ENCODE results near the gene SOD3.

The SOD3 gene

DNA sequence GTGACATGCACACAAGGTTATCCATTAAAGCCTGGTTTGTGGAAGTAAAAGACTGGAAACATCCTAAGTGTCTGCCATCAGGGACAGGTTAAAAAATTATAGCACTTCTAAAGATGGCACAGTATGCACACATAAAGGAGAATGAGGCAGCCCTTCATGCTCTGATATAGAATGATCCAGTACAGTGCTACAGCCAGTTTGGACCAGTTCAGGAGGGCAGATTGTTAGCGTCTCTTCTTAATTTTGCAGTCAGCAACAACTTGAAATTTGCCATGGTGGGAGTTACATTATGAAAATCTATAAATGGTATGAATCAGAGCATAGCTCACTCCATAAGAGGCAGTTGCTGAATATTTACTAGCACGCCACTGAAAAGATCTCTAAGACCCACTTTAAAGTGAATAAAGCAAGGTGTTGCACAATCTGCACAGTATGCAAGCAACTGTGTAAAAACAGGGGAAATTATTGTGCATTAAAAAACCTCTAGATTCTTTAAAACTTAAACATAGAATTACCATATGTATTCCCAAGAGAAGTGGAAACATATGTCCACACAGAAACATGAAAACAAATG, 20.3 kb upstream of the SOD3 start:
- Histone ChIP-seq H3K4me3 (no peak overlapping the region), H3K27ac (no peak overlapping the region)
- TF ChIP-seq, protein P1, sequence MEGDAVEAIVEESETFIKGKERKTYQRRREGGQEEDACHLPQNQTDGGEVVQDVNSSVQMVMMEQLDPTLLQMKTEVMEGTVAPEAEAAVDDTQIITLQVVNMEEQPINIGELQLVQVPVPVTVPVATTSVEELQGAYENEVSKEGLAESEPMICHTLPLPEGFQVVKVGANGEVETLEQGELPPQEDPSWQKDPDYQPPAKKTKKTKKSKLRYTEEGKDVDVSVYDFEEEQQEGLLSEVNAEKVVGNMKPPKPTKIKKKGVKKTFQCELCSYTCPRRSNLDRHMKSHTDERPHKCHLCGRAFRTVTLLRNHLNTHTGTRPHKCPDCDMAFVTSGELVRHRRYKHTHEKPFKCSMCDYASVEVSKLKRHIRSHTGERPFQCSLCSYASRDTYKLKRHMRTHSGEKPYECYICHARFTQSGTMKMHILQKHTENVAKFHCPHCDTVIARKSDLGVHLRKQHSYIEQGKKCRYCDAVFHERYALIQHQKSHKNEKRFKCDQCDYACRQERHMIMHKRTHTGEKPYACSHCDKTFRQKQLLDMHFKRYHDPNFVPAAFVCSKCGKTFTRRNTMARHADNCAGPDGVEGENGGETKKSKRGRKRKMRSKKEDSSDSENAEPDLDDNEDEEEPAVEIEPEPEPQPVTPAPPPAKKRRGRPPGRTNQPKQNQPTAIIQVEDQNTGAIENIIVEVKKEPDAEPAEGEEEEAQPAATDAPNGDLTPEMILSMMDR (IDR thresholded peaks at IDR 0.05), result no peak
- no peak for DNase-seq (ENCODE audit: low spot score)

DNA sequence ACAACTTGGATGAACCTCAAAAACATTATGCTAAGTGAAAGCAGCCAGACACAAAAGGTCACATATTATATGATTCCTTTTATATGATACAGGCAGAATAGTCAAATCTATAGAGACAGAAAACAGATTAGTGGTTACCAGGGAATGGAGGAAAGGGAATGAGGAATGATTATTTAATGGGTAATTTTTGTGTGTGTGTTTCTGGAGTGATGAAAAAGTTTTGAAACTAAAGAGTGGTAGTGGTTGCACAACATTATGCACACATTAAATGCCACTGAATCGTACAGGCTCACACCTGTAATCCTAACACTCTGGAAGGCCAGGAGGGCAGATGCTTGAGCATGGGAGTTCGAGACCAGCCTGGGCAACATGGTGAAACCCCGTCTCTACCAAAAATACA, 19.6 kb upstream of the SOD3 start:
- H3K4me3 ChIP-seq, result no peak overlapping the region
- TF ChIP-seq, protein P1 (IDR thresholded peaks at IDR 0.05), result no peak
- H3K27ac ChIP-seq, result no peak overlapping the region
- DNase-seq (ENCODE audit: low spot score), result no peak

DNA sequence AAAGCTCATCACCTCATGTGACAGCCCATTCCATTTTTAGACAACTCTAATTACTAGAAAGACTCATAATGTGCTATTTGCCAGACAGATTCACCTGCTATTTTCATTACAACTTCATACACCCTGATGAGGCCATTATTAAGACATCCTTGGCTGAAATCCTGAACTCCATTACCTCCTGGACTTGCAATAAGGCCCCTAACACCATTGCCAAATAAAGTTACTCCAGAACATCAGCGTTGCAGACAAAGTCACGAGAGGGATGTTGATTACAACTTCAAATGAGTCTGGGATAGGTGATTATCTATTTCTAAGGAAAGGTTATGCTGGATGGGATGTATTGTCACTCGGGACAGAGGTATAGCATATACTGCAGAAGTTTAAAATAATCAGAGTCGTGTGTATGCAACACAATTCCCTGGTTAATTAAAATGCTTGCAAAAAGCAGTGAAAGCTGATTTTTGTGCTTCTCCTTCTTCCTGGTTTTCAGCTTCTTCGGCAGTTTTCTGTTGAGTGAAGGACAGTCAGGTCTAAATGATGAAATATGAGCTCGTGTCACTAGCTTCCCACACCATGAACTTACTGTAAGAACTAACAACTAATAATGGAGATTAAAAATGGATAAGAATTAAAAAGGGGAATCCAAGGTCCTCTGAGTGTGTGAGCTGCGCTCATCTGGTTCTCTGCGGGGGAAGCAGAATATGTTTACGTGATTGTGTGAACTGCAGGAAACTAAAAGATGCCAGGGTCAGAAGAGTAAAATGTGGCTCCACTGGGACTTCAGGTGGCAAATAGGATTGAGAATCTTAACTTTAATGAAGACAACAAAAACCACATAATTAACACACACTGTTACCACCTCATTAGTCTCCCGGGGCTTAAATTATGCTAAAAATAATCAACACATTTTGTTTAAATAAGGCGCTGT, 17.6 kb upstream of the SOD3 start:
- Histone ChIP-seq H3K27ac (no peak overlapping the region), H3K4me3 (no peak overlapping the region)
- no peak for DNase-seq (ENCODE audit: low spot score)
- TF ChIP-seq, protein P1 (IDR thresholded peaks at IDR 0.05), result no peak

DNA sequence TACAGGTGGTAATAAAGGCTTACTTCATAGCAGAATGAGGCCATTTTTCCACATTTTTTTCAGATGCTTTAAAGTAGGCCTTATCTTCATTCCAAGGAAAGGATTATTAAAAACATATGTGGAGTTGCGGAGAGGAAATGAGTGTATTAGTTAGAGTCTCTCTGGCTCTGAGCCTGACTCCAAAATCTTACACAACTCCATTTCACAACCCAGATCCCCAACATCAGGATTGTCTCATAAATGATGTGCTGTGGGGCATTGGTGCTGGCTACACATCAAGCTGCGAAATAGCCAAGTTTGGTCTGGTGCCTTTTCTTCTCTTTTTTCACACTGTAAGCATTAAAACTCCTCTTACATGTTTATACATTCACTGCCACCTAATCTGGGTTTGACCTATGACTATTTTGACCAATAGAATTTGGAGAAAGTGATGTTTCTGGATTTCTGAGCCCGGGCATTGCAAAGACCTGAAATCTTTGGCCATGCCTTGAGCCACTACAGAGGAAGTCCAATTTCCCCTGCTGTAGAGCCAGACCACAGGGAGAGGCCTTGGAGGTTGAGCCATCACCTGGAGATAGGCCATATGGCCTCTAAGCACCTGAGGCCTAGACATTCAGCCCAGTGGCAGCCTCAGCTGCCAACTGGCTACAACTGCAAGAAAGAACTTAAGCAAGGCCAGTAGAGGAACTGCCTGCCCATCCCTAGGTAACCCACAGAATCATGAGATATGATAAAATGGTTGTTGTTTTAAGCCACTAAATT, 16.7 kb upstream of the SOD3 start:
- no peak for DNase-seq (ENCODE audit: low spot score)
- TF ChIP-seq, protein P1 (IDR thresholded peaks at IDR 0.05), result no peak
- Histone ChIP-seq H3K27ac (peak overlapping the region in 1 of 2 donors; percentile 50), H3K4me3 (no peak overlapping the region)

DNA sequence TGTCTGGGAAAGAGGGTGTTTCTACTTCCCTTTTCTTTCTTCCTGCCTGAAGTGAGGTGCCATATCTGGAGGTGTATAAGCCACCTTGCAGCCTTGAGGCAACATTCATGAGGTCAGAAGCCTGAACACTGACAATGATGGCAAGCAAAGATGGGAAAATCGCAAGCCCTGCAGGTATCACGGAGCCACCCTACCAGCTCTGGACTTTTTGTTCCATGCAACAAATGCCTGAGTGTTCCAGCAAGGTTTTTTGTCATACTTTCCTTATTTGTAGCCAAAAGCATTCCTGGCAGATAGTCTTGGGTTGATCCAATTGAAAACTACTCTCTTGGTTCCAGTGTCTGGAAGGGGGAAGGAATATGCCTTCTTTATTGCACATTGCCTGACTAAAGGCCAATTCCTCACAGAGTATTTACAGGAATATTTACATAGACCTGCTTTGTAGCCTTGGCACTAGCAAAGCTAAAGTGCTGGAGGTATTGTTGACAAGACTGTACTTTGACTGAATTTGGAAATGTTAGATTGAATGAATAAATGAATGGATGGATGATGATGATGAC, 14.4 kb upstream of the SOD3 start:
- Histone ChIP-seq H3K4me3 (no peak overlapping the region), H3K27ac (peak overlapping the region; percentile 64 to 84)
- TF ChIP-seq, protein P1 (IDR thresholded peaks at IDR 0.05), result no peak
- DNase-seq (ENCODE audit: low spot score), result no peak

DNA sequence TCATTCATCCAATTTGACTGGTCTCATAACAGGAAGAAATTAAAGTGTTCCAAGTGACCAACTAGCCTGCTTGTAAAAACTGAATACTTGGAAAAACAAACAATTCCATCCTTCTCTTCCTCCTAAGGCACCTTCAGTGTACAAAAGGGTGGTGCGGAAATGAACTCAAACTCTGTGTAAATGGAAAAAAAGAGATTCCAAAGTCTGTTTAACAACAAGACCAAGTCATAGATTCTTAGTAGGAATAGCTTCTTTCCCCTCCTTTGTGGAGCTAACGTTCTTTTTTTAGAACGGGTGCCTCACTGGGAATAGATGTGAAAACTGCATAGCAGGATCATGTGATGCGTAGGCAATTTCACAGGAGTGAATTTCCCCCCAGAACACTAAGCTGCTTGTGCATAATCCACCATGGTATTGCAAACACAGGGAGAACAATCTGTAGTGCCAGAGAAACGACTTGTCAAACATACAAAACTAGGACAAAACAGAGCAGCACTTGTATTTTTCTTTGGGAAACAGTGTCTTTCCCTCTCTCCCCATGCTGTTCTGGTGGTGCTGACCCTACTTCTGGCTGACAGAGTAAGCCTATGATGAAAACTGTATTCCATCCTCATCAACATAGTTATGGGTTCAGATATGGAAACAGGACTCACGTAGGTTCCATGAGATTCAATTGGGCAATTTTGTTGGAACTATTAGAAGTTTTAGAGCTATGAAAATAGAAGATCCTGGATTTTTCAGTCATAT, 13.2 kb upstream of the SOD3 start:
- TF ChIP-seq, protein P1 (IDR thresholded peaks at IDR 0.05), result no peak

More for the DNA sequence above, 13.2 kb upstream of the SOD3 start:
- peak overlapping the region; percentile 64 to 84 for H3K27ac ChIP-seq
- H3K4me3 ChIP-seq, result peak overlapping the region; percentile 14
- DNase-seq (ENCODE audit: low spot score), result no peak
